Sigmoid colon (tissue), 4 donors: Measurements from ENCODE around the gene POU3F1.

Experiments
- EP300 ChIP-seq, 4 donors: sonication (generic); formaldehyde crosslinking; IDR thresholded peaks; one replicate each; pipeline ENCODE4 v1.6.1; 2017; ENCODE audit warnings: antibody characterized with exemption in 4 of 4
- POLR2AphosphoS5 ChIP-seq, 4 donors: sonication (generic); formaldehyde crosslinking; IDR thresholded peaks; one replicate each; pipeline ENCODE4 v1.6.1; 2017; ENCODE audit warnings: antibody characterized with exemption in 4 of 4
- TF ChIP-seq, protein P1 (sequence below), 4 experiments: fragments of 450-650 bp in 3 of 4; fragments of 200-600 bp in 1 of 4; IDR thresholded peaks; one replicate each; pipeline ENCODE4 v1.5.1; 2016 to 2019; ENCODE audit warnings: antibody characterized with exemption in 4 of 4, mild to moderate bottlenecking in 3 of 4, moderate library complexity in 2 of 4

DNA sequence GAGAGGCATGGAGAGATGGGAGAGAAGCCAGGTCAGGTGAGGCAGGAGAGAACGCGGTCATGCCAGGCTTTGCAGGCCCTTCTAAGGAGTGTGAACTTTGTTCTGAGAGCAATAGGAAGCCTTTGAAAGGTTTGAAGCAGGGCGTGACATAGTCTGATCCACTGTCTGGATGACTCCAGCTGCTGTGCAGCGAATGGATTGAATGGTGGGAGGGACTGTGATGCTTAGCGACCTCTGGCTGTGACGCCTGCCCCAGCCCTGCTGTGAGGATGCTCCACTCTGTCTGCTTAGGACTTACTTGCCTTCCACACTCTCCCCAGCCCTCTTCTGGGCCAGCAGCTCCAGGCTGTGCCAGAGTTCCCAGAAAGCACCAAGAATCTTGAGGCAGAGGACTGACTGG, 41.8 kb upstream of the POU3F1 start:
- TF ChIP-seq, protein P1, sequence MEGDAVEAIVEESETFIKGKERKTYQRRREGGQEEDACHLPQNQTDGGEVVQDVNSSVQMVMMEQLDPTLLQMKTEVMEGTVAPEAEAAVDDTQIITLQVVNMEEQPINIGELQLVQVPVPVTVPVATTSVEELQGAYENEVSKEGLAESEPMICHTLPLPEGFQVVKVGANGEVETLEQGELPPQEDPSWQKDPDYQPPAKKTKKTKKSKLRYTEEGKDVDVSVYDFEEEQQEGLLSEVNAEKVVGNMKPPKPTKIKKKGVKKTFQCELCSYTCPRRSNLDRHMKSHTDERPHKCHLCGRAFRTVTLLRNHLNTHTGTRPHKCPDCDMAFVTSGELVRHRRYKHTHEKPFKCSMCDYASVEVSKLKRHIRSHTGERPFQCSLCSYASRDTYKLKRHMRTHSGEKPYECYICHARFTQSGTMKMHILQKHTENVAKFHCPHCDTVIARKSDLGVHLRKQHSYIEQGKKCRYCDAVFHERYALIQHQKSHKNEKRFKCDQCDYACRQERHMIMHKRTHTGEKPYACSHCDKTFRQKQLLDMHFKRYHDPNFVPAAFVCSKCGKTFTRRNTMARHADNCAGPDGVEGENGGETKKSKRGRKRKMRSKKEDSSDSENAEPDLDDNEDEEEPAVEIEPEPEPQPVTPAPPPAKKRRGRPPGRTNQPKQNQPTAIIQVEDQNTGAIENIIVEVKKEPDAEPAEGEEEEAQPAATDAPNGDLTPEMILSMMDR (IDR thresholded peaks at IDR 0.05): no peak
- TF ChIP-seq EP300 (IDR thresholded peaks at IDR 0.05) (no peak), POLR2AphosphoS5 (IDR thresholded peaks at IDR 0.05) (no peak)
